LNCaP clone FGC (cell line): ENCODE measurements around the gene SWAP70.

Experiments
- DNase-seq: peaks from one replicate; pipeline ENCODE4 v3.0.0-alpha.2; 2011; ENCODE audit warnings: low read depth
- H3K4me3 ChIP-seq: 2 replicates; pipeline ENCODE4 v1.5.1; 2011; ENCODE audit warnings: mild to moderate bottlenecking, low read depth, low read length, control low read depth
- TF ChIP-seq, protein P1 (sequence below): IDR thresholded peaks from 2 replicates; pipeline ENCODE4 v1.5.1; 2012; ENCODE audit warnings: mild to moderate bottlenecking; ENCODE audit not compliant: control insufficient read depth, insufficient read depth; ENCODE audit errors: extremely low read depth

The SWAP70 gene

DNA sequence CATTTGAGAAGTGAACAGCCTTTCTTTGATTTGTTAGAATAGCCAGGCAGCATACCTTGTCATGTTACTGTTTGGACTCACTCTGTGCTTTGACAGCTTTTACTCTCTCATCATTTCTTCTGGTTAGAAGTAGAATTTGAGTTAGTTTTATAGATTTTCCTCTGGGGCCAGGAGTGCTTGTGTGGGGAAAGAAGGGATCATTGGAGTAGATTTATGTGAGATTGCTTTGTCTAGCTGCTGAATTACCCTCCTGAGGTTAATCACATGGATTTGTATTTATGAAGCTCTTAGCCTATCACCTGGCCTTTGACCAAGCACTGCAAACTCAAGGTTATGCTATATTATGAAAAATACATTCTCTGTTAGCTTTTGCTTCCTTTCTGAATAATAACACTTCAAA, 54.3 kb downstream of the SWAP70 start:
- TF ChIP-seq, protein P1, sequence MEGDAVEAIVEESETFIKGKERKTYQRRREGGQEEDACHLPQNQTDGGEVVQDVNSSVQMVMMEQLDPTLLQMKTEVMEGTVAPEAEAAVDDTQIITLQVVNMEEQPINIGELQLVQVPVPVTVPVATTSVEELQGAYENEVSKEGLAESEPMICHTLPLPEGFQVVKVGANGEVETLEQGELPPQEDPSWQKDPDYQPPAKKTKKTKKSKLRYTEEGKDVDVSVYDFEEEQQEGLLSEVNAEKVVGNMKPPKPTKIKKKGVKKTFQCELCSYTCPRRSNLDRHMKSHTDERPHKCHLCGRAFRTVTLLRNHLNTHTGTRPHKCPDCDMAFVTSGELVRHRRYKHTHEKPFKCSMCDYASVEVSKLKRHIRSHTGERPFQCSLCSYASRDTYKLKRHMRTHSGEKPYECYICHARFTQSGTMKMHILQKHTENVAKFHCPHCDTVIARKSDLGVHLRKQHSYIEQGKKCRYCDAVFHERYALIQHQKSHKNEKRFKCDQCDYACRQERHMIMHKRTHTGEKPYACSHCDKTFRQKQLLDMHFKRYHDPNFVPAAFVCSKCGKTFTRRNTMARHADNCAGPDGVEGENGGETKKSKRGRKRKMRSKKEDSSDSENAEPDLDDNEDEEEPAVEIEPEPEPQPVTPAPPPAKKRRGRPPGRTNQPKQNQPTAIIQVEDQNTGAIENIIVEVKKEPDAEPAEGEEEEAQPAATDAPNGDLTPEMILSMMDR, result no peak
- no peak for DNase-seq

DNA sequence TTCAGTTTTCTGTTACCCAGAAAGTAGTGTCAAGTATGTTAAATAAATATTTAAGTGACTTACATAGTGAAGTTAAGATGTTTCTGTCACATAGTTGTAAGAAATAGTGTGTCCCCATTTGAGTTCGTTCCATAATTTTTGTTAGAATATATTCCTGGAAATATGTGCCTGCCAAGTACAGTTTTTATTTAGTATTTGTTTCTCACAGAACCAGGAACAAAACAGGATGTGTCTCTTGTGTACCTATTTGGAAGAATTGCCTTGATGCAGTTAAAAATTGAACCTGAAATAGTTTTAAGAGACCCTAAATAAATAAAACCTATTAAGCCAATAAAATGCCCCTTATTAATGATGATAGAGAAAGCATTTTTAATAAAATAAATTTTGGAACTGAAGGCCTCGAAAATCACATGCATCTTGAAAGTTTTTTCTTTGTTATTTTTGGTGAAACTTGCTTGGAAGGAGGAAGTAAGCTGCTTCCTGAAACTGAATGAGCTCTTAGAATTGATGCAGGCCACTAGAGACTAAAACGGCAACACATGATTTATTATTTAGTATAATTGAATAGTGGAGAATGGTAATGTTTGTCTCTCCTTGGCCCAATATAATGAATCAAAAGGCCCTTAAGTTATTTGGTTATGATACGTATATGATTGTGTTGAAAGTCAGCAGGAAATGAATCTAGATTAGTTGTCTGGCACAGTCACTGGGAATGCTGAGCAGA, 55.9 kb downstream of the SWAP70 start:
- TF ChIP-seq, protein P1, result no peak
- H3K4me3 ChIP-seq, result no peak overlapping the region
- DNase-seq, result no peak

More for the DNA sequence above, 54.3 kb downstream of the SWAP70 start:
- no peak overlapping the region for H3K4me3 ChIP-seq

DNA sequence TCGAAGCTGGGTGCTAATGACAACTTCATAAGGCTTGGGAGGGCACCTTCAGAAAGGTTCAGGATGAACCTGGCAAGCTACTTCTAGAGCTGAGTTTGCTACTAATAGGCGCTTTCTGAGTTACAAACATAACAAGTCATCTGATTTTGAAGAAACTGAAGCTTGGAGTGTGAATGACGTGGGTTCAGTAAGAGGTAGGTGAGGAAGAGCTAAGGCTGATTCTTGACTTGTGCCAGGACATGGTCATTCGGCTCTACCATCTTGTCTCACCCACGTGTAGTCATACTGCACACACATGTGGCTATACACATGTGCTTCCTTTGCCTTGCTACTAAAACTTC, 56.4 kb downstream of the SWAP70 start:
- TF ChIP-seq, protein P1, result no peak
- DNase-seq, result no peak
- H3K4me3 ChIP-seq, result no peak overlapping the region

DNA sequence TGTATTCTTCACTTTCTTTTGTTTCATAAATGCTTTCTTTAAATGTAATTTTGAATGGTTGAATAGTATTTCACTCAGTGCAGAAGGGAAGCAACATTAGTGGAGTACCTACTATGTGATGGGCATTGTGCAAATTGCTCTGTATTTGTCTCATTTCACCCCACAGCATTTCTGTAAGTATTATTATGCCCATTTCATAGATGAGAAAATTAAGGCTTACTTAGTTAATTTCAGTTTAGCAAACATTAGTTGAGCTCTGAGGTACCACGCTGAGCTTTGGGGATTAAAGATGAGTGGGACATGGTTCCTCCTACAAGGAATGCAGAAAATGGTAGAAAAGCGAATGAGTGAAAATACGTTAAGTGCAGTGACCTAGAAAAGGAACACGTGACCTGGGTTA, 58.1 kb downstream of the SWAP70 start:
- no peak for DNase-seq
- TF ChIP-seq, protein P1, result no peak
- no peak overlapping the region for H3K4me3 ChIP-seq

DNA sequence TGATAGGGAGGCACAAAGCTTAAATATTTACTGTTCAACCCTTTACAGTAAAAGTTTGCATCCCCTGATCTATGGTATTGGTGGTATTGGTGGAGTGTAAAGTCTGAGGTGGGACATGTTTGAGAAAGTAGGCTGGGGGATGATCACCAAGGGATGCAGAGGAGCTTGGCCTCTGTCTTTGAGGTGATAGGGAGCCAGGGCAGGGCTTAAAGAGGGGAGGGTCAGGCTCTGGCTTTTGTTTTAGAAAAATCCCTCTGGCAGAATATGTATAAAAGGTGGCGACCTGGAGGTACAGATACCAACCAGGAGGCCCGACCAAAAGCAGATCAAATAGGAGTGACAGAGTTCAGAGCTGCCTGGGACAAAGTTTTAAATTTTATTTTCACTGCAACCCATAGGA, 59.0 kb downstream of the SWAP70 start:
- no peak overlapping the region for H3K4me3 ChIP-seq
- DNase-seq, result no peak

DNA sequence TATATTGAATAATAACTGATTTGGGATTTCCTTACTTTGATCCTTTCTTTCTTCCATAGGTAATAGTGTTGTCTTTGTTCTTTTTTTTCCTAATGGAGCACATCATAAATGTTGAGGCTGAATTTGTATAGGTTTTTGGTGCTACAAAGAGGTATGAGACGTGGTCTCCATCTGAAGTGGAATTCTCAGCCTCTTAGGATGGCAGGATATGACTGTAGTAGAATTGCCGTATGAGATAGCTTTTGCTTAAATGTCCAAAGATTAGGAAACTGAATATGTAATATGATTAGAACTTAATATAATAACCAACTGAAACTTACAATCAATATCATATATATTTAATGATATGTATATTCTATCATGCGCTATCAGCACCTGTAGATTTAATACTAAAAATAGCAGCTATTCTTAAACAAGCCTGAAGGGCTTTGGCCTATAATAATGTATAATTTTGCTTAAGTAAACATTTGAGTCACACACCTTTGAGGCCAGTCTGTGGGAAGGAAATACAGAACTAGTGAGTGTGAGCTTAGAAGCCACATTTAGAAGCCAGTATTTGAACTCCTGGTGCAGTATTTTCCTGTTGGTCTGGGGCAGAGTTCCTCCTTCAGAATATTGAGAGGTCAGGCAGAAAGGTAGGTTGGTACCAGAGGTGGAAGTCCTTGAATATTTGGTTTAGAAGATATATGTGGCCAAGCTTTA, 62.6 kb downstream of the SWAP70 start:
- DNase-seq, result no peak
- TF ChIP-seq, protein P1, result no peak
- H3K4me3 ChIP-seq, result no peak overlapping the region

More for the DNA sequence above, 59.0 kb downstream of the SWAP70 start:
- TF ChIP-seq, protein P1, result no peak
